HepG2 (cell line): ENCODE data around the gene PRCD. TPM values are rescaled to one million over a fixed set of nuclear protein-coding genes. Genes with fewer than 3 reads are reported as not detected.

ENCODE experiments used
- ATAC-seq: fragments of 200-7000 bp; cut with Tn5 transposase; 3 replicates; pipeline ENCODE4 v1.9.1; 2020; ENCODE audit warnings: mild to moderate bottlenecking, moderate library complexity
- BruUV-seq: library from RNA; stranded (reverse); fragments of 400-500 nt; replicated peaks from 2 replicates; lab custom pipeline; 2021; lab: Mats Ljungman, UMichigan
- CTCF ChIA-PET: fragments of 300-600 bp; formaldehyde crosslinking; extraction: SDS; loops from one replicate; lab custom pipeline; 2021; ENCODE audit warnings: low total read pairs, inconsistent platforms, low intra/inter-chr PET ratio; lab: Yijun Ruan, JAX
- POLR2A ChIA-PET: fragments of 350-600 bp; sonication (Branson Sonifier 250); formaldehyde crosslinking; loops from one replicate; lab custom pipeline; 2020; ENCODE audit warnings: antibody characterized with exemption, inconsistent platforms; lab: Yijun Ruan, JAX
- DNase-seq: peaks from one replicate; pipeline ENCODE4 v3.0.0-alpha.2; 2015; ENCODE audit warnings: low spot score
- FAIRE-seq: peaks from 3 replicates; lab custom pipeline; 2011; peaks lifted over from hg19 to GRCh38; lab: Jason Lieb, UNC
- H2AFZ ChIP-seq: one replicate; pipeline ENCODE4 v1.6.1; 2011; ENCODE audit warnings: low read length, inconsistent platforms
- H3K27ac ChIP-seq: fragments of 300-600 bp; 3 replicates; pipeline ENCODE4 v1.8.0; 2011; ENCODE audit warnings: mixed run types, mild to moderate bottlenecking, mixed read lengths, low read length, inconsistent platforms; ENCODE audit not compliant: insufficient read depth; ENCODE audit errors: extremely low read length
- H3K27me3 ChIP-seq, 2 experiments: fragments of 200-600 bp in 1 of 2; 2 replicates in 1 of 2; 3 replicates in 1 of 2; pipeline versions ENCODE4 v1.6.0 to v1.8.0; 2011; ENCODE audit warnings: low read length in 2 of 2, mild to moderate bottlenecking in 2 of 2, moderate library complexity in 2 of 2, inconsistent platforms in 1 of 2; ENCODE audit not compliant: insufficient read depth in 2 of 2, control insufficient read depth in 1 of 2
- H3K36me3 ChIP-seq, 2 experiments: fragments of 200-600 bp in 1 of 2; replicated peaks in 1 of 2; 2 replicates in 1 of 2; 3 replicates in 1 of 2; pipeline versions ENCODE4 v1.5.1 to v1.8.0; 2011; ENCODE audit warnings: low read length in 2 of 2, inconsistent platforms in 1 of 2; ENCODE audit not compliant: insufficient read depth in 2 of 2, control insufficient read depth in 1 of 2
- H3K4me1 ChIP-seq: 2 replicates; pipeline ENCODE4 v1.5.1; 2012; ENCODE audit warnings: low read length, inconsistent platforms; ENCODE audit not compliant: insufficient read depth
- H3K4me2 ChIP-seq: 2 replicates; pipeline ENCODE4 v1.6.0; 2011; ENCODE audit warnings: low read depth, low read length, inconsistent platforms
- H3K4me3 ChIP-seq, 3 experiments: fragments of 200-600 bp in 1 of 3; sonication (generic), shearing (Covaris generic) in 1 of 3; replicated peaks in 1 of 3; 2 replicates each; pipeline ENCODE4 v1.5.1; 2011 to 2016; ENCODE audit warnings: low read length in 3 of 3, inconsistent platforms in 2 of 3, low read depth in 2 of 3, mild to moderate bottlenecking in 2 of 3, control low read depth in 1 of 3, mixed read lengths in 1 of 3; ENCODE audit not compliant: insufficient read depth in 1 of 3
- H3K79me2 ChIP-seq: one replicate; pipeline ENCODE4 v1.6.1; 2011; ENCODE audit warnings: low read length, inconsistent platforms; ENCODE audit not compliant: insufficient read depth
- H3K9ac ChIP-seq: 2 replicates; pipeline ENCODE4 v1.6.0; 2011; ENCODE audit warnings: mild to moderate bottlenecking, low read depth, low read length, inconsistent platforms; ENCODE audit not compliant: insufficient read depth
- H3K9me3 ChIP-seq: 2 replicates; pipeline ENCODE4 v1.5.1; 2012; ENCODE audit warnings: mild to moderate bottlenecking, low read length
- H4K20me1 ChIP-seq: 2 replicates; pipeline ENCODE4 v1.6.0; 2011; ENCODE audit warnings: inconsistent platforms, mild to moderate bottlenecking, low read length, moderate library complexity; ENCODE audit not compliant: insufficient read depth
- AGO2 ChIP-seq: fragments of 200-400 bp; formaldehyde crosslinking; optimal IDR thresholded peaks from 2 replicates; pipeline ENCODE3; 2017; ENCODE audit warnings: mild to moderate bottlenecking, low read depth, low read length, moderate library complexity
- CBX1 ChIP-seq: IDR thresholded peaks from one replicate; pipeline ENCODE4 v1.6.1; 2016; ENCODE audit warnings: antibody characterized with exemption, low read depth
- ELF1 ChIP-seq: sonication (generic); formaldehyde crosslinking; IDR thresholded peaks from 2 replicates; pipeline ENCODE4 v1.4.0; 2020; ENCODE audit warnings: missing genetic modification reagents
- GATA4 ChIP-seq: sonication (generic); IDR thresholded peaks from 2 replicates; pipeline ENCODE4 v1.6.1; 2016; ENCODE audit warnings: antibody characterized with exemption, low read depth, borderline replicate concordance
- MEIS1 ChIP-seq: sonication (generic); formaldehyde crosslinking; IDR thresholded peaks from 2 replicates; pipeline ENCODE4 v1.9.0; 2021; ENCODE audit warnings: mild to moderate bottlenecking, missing genetic modification reagents, moderate library complexity, borderline replicate concordance
- PAX8 ChIP-seq: sonication (generic); formaldehyde crosslinking; IDR thresholded peaks from 2 replicates; pipeline ENCODE4 v1.8.0; 2022; ENCODE audit warnings: mild to moderate bottlenecking, missing genetic modification reagents, borderline replicate concordance
- POLR2A ChIP-seq, 2 experiments: IDR thresholded peaks; 2 replicates each; pipeline ENCODE4 v1.6.1; 2011; ENCODE audit warnings: low read depth in 2 of 2, low read length in 2 of 2, mild to moderate bottlenecking in 1 of 2, moderate library complexity in 1 of 2; ENCODE audit not compliant: insufficient read depth in 1 of 2
- RBM22 ChIP-seq: fragments of 200-400 bp; formaldehyde crosslinking; optimal IDR thresholded peaks from 2 replicates; pipeline ENCODE3; 2017; ENCODE audit warnings: mild to moderate bottlenecking, low read length, moderate library complexity
- SRSF1 ChIP-seq: fragments of 200-400 bp; formaldehyde crosslinking; optimal IDR thresholded peaks from 2 replicates; pipeline ENCODE3; 2017; ENCODE audit warnings: mild to moderate bottlenecking, low read depth, low read length, moderate library complexity
- TBL1XR1 ChIP-seq: fragments of 150-350 bp; IDR thresholded peaks from 2 replicates; pipeline ENCODE4 v1.6.1; 2014; ENCODE audit warnings: borderline replicate concordance, low read length; ENCODE audit not compliant: partially characterized antibody
- ZNF10 ChIP-seq: sonication (generic); formaldehyde crosslinking; IDR thresholded peaks from 2 replicates; pipeline ENCODE4 v1.4.0; 2020; ENCODE audit warnings: mild to moderate bottlenecking, low read depth, missing genetic modification reagents, borderline replicate concordance
- ZNF160 ChIP-seq: sonication (generic); formaldehyde crosslinking; IDR thresholded peaks from 2 replicates; pipeline ENCODE4 v1.8.0; 2022; ENCODE audit warnings: mild to moderate bottlenecking, inconsistent platforms, missing genetic modification reagents
- ZNF34 ChIP-seq: sonication (generic); formaldehyde crosslinking; IDR thresholded peaks from 2 replicates; pipeline ENCODE4 v1.4.0; 2020; ENCODE audit warnings: mild to moderate bottlenecking, missing genetic modification reagents, borderline replicate concordance
- ZNF75D ChIP-seq: sonication (generic); formaldehyde crosslinking; IDR thresholded peaks from 2 replicates; pipeline ENCODE4 v1.8.1; 2023; ENCODE audit warnings: missing genetic modification reagents, mild to moderate bottlenecking, borderline replicate concordance
- ZNF839 ChIP-seq: sonication (generic); formaldehyde crosslinking; IDR thresholded peaks from 2 replicates; pipeline ENCODE4 v1.4.0; 2020; ENCODE audit warnings: missing genetic modification reagents, mild to moderate bottlenecking, borderline replicate concordance
- WGBS: methylation state at CpG from one replicate; pipeline ENCODE4 v1.1.6; 2017; ENCODE audit warnings: low lambda C conversion rate; 5-methylcytosine and 5-hydroxymethylcytosine counted together
- in situ Hi-C: cut with HindIII; loops from 2 replicates; pipeline ENCODE4 v1.10.0; 2017; ENCODE audit warnings: low pct_unique_long_range_greater_than_20kb; ENCODE audit not compliant: extremely low pct_ligation_motif_present
- intact Hi-C: fragments of 100-400 bp; cut with micrococcal nuclease; formaldehyde crosslinking; loops from one replicate; pipeline ENCODE4 v1.10.0; 2022; ENCODE audit not compliant: unreplicated experiment
- polyA plus RNA-seq, 8 experiments: library from polyadenylated mRNA; depleted of rRNA in 3 of 8; stranded (reverse) in 7 of 8; unstranded in 1 of 8; fragments of >200 nt; fragmentation: Illumina TruSeq in 4 of 8; extraction: Trizol in 4 of 8; gene quantifications; 2 replicates each; pipeline versions ENCODE4 v1.2.1 to v1.2.3, GENCODE V29; 2011 to 2016; ENCODE audit warnings: low read depth in 4 of 8, missing spikeins in 1 of 8, mixed read lengths in 1 of 8; ENCODE audit not compliant: insufficient read depth in 1 of 8
- total RNA-seq, 5 experiments: library from RNA; depleted of rRNA; stranded (reverse); fragments of >200 nt; fragmentation: Illumina TruSeq; extraction: Trizol; gene quantifications; 2 replicates each; pipeline ENCODE4 v1.2.3, GENCODE V29; 2016; ENCODE audit warnings: low read depth in 1 of 5
- TF ChIP-seq, protein P1 (sequence below): sonication (generic); formaldehyde crosslinking; IDR thresholded peaks from 2 replicates; pipeline ENCODE4 v1.4.0; 2020; ENCODE audit warnings: missing genetic modification reagents
- TF ChIP-seq, protein P2 (sequence below): sonication (generic); formaldehyde crosslinking; IDR thresholded peaks from 2 replicates; pipeline ENCODE4 v1.4.0; 2020; ENCODE audit warnings: missing genetic modification reagents; ENCODE audit errors: not compliant biosample characterization

PRCD gene
- total and polyA plus RNA-seq, 2 of the 13 experiments (the other 11 are each of a cell fraction or from before 2014, with no cell fraction given): 0.51 TPM; not detected in 1

DNA sequence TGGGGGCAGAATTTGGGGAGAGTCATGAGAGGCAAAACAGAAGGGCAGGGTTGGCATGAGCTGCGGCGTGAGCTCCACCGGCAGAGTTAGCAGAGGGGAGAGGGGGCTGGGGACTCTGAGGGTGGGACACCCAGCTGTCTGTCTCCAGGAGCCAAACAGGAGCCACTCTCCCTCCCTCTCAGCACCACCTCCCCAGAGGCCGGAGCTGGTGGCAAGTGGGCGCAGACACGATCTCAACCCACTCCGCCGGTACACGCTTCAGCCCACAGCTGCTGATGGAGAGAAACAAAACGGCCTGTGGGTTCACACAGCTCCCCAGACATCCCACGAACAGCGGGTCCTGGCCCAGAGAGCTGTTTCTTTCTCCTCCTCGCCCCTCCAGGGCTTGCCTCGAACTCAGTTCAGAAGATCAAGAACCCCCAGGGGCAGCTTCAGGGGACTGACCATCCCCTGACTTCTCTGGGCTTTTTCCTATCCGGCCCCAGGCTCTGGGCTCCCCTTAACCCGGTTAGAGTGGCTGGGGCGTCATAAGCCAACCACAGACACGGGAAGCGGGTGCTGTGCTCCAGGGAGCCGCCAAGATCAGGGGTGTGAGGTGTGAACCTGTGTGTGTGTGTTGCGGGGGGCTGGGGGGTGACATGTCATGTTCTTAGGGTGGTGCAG, 46.2 kb upstream of the PRCD start (continued):
- TF ChIP-seq, protein P1, sequence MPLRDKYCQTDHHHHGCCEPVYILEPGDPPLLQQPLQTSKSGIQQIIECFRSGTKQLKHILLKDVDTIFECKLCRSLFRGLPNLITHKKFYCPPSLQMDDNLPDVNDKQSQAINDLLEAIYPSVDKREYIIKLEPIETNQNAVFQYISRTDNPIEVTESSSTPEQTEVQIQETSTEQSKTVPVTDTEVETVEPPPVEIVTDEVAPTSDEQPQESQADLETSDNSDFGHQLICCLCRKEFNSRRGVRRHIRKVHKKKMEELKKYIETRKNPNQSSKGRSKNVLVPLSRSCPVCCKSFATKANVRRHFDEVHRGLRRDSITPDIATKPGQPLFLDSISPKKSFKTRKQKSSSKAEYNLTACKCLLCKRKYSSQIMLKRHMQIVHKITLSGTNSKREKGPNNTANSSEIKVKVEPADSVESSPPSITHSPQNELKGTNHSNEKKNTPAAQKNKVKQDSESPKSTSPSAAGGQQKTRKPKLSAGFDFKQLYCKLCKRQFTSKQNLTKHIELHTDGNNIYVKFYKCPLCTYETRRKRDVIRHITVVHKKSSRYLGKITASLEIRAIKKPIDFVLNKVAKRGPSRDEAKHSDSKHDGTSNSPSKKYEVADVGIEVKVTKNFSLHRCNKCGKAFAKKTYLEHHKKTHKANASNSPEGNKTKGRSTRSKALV: no peak
- TF ChIP-seq CBX1: no peak
- no peak for TF ChIP-seq ZNF34 (CRISPR knock-in tag)
- no peak for TF ChIP-seq ZNF839
- TF ChIP-seq PAX8 (CRISPR knock-in tag): no peak

DNA sequence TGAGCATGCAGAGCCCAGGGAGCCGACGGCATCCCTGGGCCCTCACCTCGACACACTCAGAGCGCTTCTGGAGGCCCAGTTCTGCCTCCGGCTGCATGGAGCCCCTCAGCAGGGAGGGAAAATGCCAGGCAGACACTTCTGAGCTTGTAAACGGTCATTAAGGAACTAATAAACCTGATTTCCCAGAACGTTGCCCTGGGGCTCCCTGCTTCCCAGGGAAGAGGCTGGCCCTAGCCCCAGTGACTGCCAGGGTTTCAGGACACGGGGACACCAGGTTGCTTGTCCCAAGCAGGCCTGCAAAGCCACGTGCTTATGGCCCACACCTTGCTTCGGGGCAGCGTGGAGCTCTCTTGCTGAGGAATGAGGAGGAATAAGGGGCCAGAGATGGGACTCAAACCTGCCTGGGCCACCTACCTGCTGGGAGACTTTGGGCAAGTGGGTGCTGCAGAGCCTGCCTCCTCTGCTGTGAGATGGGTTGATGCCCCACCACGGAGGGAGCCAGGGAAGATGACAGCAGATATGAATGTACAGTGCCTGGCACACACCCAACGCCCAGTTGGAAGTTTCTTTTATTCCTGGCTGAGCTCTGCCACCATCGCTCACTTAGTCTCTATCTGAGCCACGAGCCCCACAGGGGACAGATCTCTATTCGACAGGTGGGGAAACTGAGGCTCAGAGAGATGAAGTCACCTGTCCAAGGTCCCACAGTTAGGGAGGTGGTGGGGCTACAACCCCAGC, 44.0 kb upstream of the PRCD start:
- peaks cover 28% of the 10 kb centered on the region for H3K79me2 ChIP-seq
- H3K36me3 ChIP-seq: 0 out of 5 replicates have a peak, but pooled peaks cover 0 to 1% of the 10 kb centered on the region in 2 experiments
- ATAC-seq (no peak), FAIRE-seq (no peak), DNase-seq (no peak)
- H3K27me3 ChIP-seq: no peaks in the 10 kb centered on the region; a peak in 1 of 5 replicates
- peaks cover 75% of the 10 kb centered on the region for H3K4me1 ChIP-seq
- in situ Hi-C loops (no loop called here), intact Hi-C loops (no loop called here)
- no peaks in the 10 kb centered on the region for H3K9me3 ChIP-seq
- H4K20me1 ChIP-seq: peaks cover 38% of the 10 kb centered on the region; the same call in 1 of the 2 replicates
- 94% methylated on average over 13 of the region's 16 CpGs for WGBS
- CTCF ChIA-PET: no interaction called here
- H3K4me3 ChIP-seq: no peak overlapping the region
- H3K4me2 ChIP-seq: no peak overlapping the region
- no peak overlapping the region for H3K9ac ChIP-seq
- H2AFZ ChIP-seq: no peak overlapping the region
- no TSS peak for BruUV-seq
- no peak overlapping the region for H3K27ac ChIP-seq
- POLR2A ChIA-PET: interaction anchor here (8.2 kb wide), 1 partner anchor 8 kb away, joined by 252 read pairs; no protein-coding TSS in a partner anchor
- TF ChIP-seq TBL1XR1: no peak
- TF ChIP-seq, protein P2, sequence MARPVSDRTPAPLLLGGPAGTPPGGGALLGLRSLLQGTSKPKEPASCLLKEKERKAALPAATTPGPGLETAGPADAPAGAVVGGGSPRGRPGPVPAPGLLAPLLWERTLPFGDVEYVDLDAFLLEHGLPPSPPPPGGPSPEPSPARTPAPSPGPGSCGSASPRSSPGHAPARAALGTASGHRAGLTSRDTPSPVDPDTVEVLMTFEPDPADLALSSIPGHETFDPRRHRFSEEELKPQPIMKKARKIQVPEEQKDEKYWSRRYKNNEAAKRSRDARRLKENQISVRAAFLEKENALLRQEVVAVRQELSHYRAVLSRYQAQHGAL: no peak
- TF ChIP-seq ELF1 (CRISPR knock-in tag): no peak
- TF ChIP-seq SRSF1: no peak
- TF ChIP-seq GATA4: no peak
- 0 out of 2 replicates have a peak, but pooled peaks have one; percentile 31 for TF ChIP-seq ZNF75D (CRISPR knock-in tag)
- peak; percentile 13 for TF ChIP-seq RBM22
- 0 out of 4 replicates have a peak, but pooled peaks of 1 of the 2 experiments have one; percentile 24 for TF ChIP-seq POLR2A (IDR thresholded peaks at IDR 0.05; ENCODE audit: insufficient read depth in 1 of 2, low read depth in 2 of 2, low read length in 2 of 2)
- TF ChIP-seq MEIS1: no peak
- no peak for TF ChIP-seq ZNF10 (CRISPR knock-in tag)
- peak; percentile 59 for TF ChIP-seq AGO2
- TF ChIP-seq ZNF160 (CRISPR knock-in tag): no peak
